K562 (cell line): Measurements from ENCODE around the gene DGAT2. TPM values are rescaled to one million over a fixed set of nuclear protein-coding genes. Genes with fewer than 3 reads are reported as not detected.

Source experiments
- ATAC-seq: fragments of 200-7000 bp; cut with Tn5 transposase; 3 replicates; pipeline ENCODE4 v1.9.1; 2020; ENCODE audit warnings: moderate library complexity
- BruUV-seq: library from RNA; stranded (reverse); fragments of 400-500 nt; replicated peaks from 2 replicates; lab custom pipeline; 2021; lab: Mats Ljungman, UMichigan
- CTCF ChIA-PET: fragments of 300-600 bp; formaldehyde crosslinking; extraction: SDS; loops from one replicate; lab custom pipeline; 2021; ENCODE audit warnings: low intra/inter-chr PET ratio; lab: Yijun Ruan, JAX
- POLR2A ChIA-PET: fragments of 300-600, 350-650 bp; sonication (Branson Sonifier 250); formaldehyde crosslinking; extraction: SDS; loops from one replicate; lab custom pipeline; 2021; ENCODE audit warnings: antibody characterized with exemption, inconsistent platforms; lab: Yijun Ruan, JAX
- DNase-seq, 4 experiments: peaks; one replicate each; pipeline versions ENCODE4 v3.0.0 to v3.0.0-alpha.2; 2011 to 2018; ENCODE audit warnings: low spot score in 3 of 4, mixed read lengths in 3 of 4; ENCODE audit errors: extremely low read depth in 1 of 4
- FAIRE-seq: peaks from 2 replicates; lab custom pipeline; 2011; peaks lifted over from hg19 to GRCh38; lab: Jason Lieb, UNC
- H2AFZ ChIP-seq: 2 replicates; pipeline ENCODE4 v1.6.0; 2011; ENCODE audit warnings: low read depth, low read length, control low read depth, inconsistent platforms
- H3K27ac ChIP-seq: fragments of 200-600 bp; 3 replicates; pipeline ENCODE4 v1.8.0; 2011; ENCODE audit warnings: low read depth, mild to moderate bottlenecking, control low read depth, inconsistent platforms, low read length, moderate library complexity, mixed read lengths; ENCODE audit errors: extremely low read depth
- H3K27me3 ChIP-seq, 2 experiments: fragments of 300-600 bp in 1 of 2; 2 replicates in 1 of 2; 3 replicates in 1 of 2; pipeline versions ENCODE4 v1.6.0 to v1.8.0; 2011; ENCODE audit warnings: inconsistent platforms in 2 of 2, low read length in 2 of 2, mild to moderate bottlenecking in 1 of 2, mixed read lengths in 1 of 2, moderate library complexity in 1 of 2; ENCODE audit not compliant: control insufficient read depth in 2 of 2, insufficient read depth in 2 of 2
- H3K36me3 ChIP-seq: fragments of 300-600 bp; 3 replicates; pipeline ENCODE4 v1.8.0; 2011; ENCODE audit warnings: mild to moderate bottlenecking, low read length, inconsistent platforms; ENCODE audit not compliant: control insufficient read depth, insufficient read depth
- H3K4me1 ChIP-seq, 2 experiments: fragments of 200-600 bp in 1 of 2; replicated peaks in 1 of 2; 2 replicates in 1 of 2; 3 replicates in 1 of 2; pipeline versions ENCODE4 v1.5.1 to v1.8.0; 2011; ENCODE audit warnings: inconsistent platforms in 2 of 2, low read length in 2 of 2, mild to moderate bottlenecking in 1 of 2, mixed read lengths in 1 of 2, moderate library complexity in 1 of 2; ENCODE audit not compliant: control insufficient read depth in 2 of 2, insufficient read depth in 2 of 2
- H3K4me2 ChIP-seq: 2 replicates; pipeline ENCODE4 v1.6.1; 2011; ENCODE audit warnings: low read length, control low read depth, inconsistent platforms, mixed read lengths; ENCODE audit not compliant: insufficient read depth
- H3K4me3 ChIP-seq: fragments of 200-600 bp; sonication (generic), shearing (Covaris generic); 2 replicates; pipeline ENCODE4 v1.5.1; 2016; ENCODE audit warnings: control low read depth, inconsistent platforms
- H3K79me2 ChIP-seq: fragments of 200-600 bp; 3 replicates; pipeline ENCODE4 v1.8.0; 2011; ENCODE audit warnings: low read length, inconsistent platforms; ENCODE audit not compliant: control insufficient read depth, insufficient read depth
- H3K9ac ChIP-seq, 2 experiments: 2 replicates each; pipeline versions ENCODE4 v1.6.0 to v1.6.1; 2011; ENCODE audit warnings: low read depth in 2 of 2, low read length in 2 of 2, control low read depth in 1 of 2, inconsistent platforms in 1 of 2, mild to moderate bottlenecking in 1 of 2, mixed read lengths in 1 of 2; ENCODE audit not compliant: insufficient read depth in 1 of 2
- H3K9me1 ChIP-seq: one replicate; pipeline ENCODE4 v1.6.0; 2011; ENCODE audit warnings: inconsistent platforms, mild to moderate bottlenecking, low read length, moderate library complexity; ENCODE audit not compliant: control insufficient read depth, insufficient read depth
- H3K9me3 ChIP-seq: replicated peaks from 2 replicates; pipeline ENCODE4 v1.5.1; 2011; ENCODE audit warnings: low read depth, low read length, inconsistent platforms; ENCODE audit not compliant: control insufficient read depth, insufficient read depth
- H4K20me1 ChIP-seq: replicated peaks from 2 replicates; pipeline ENCODE4 v1.6.1; 2011; ENCODE audit warnings: low read length, inconsistent platforms, mixed read lengths; ENCODE audit not compliant: control insufficient read depth, insufficient read depth
- CAMTA2 ChIP-seq: fragments of 250-450 bp; sonication (Bioruptor Pico); conservative IDR thresholded peaks from 2 replicates; pipeline ENCODE4 v1.5.1; 2022
- CCAR2 ChIP-seq: fragments of 200-400 bp; formaldehyde crosslinking; IDR thresholded peaks from 2 replicates; pipeline ENCODE4 v1.6.1; 2017; ENCODE audit warnings: mild to moderate bottlenecking, low read depth, low read length
- MECOM ChIP-seq: fragments of 250-450 bp; sonication (Bioruptor Pico); IDR thresholded peaks from 2 replicates; pipeline ENCODE4 v1.8.0; 2022; ENCODE audit warnings: inconsistent platforms
- MEIS2 ChIP-seq: fragments of 450-650 bp; IDR thresholded peaks from 2 replicates; pipeline ENCODE4 v1.6.1; 2014; ENCODE audit warnings: mild to moderate bottlenecking; ENCODE audit not compliant: partially characterized antibody
- ZNF695 ChIP-seq: fragments of 450-650 bp; formaldehyde crosslinking; IDR thresholded peaks from 2 replicates; pipeline ENCODE4 v1.4.0; 2020; ENCODE audit warnings: mild to moderate bottlenecking, moderate library complexity
- ZZZ3 ChIP-seq: fragments of 450-650 bp; IDR thresholded peaks from 2 replicates; pipeline ENCODE4 v1.6.1; 2016; ENCODE audit warnings: antibody characterized with exemption, mild to moderate bottlenecking, moderate library complexity
- WGBS: fragments of 100-300 bp; shearing (Covaris generic); methylation state at CpG from one replicate; pipeline ENCODE4 v1.1.6; 2016; ENCODE audit warnings: low coverage, mixed read lengths; ENCODE audit not compliant: insufficient coverage; ENCODE audit errors: missing lambda C conversion rate; 5-methylcytosine and 5-hydroxymethylcytosine counted together
- in situ Hi-C: fragments of 300-500 bp; cut with MboI; formaldehyde crosslinking; loops from 4 replicates; pipeline ENCODE4 v1.15.0; 2018; ENCODE audit warnings: inconsistent platforms, mixed read lengths
- intact Hi-C: fragments of 100-400 bp; cut with micrococcal nuclease; formaldehyde crosslinking; loops from 2 replicates; pipeline ENCODE4 v1.14.2; 2022
- polyA plus RNA-seq, 8 experiments: library from polyadenylated mRNA; depleted of rRNA in 4 of 8; stranded (reverse) in 5 of 8; unstranded in 3 of 8; fragments of >200 nt; fragmentation: Nextera tagmentation in 2 of 8; fragmentation: Illumina TruSeq in 1 of 8; extraction: Ambion mirVana in 2 of 8; extraction: Trizol in 1 of 8; gene quantifications; 2 replicates each; pipeline versions ENCODE4 v1.2.1 to v1.2.3, GENCODE V29; 2011 to 2014; ENCODE audit warnings: inconsistent platforms in 1 of 8, missing spikeins in 1 of 8
- total RNA-seq, 7 experiments: library from RNA; depleted of rRNA in 6 of 7; stranded (reverse); fragments of >200 nt in 6 of 7; fragmentation: Illumina TruSeq in 2 of 7; extraction: Trizol in 2 of 7; gene quantifications; 2 replicates each; pipeline versions ENCODE4 v1.2.1 to v1.2.3, GENCODE V29; 2011 to 2021; ENCODE audit warnings: low replicate concordance in 1 of 7
- TF ChIP-seq, protein P1 (sequence below): fragments of 200-400 bp; formaldehyde crosslinking; IDR thresholded peaks from 2 replicates; pipeline ENCODE4 v1.6.1; 2017; ENCODE audit warnings: mild to moderate bottlenecking, low read depth, low read length, moderate library complexity

DGAT2 gene
- total and polyA plus RNA-seq, 9 of the 15 experiments (the other 6 are each of a cell fraction or from before 2014, with no cell fraction given), result 0.68 to 2.8 (median 1.8) TPM

DNA sequence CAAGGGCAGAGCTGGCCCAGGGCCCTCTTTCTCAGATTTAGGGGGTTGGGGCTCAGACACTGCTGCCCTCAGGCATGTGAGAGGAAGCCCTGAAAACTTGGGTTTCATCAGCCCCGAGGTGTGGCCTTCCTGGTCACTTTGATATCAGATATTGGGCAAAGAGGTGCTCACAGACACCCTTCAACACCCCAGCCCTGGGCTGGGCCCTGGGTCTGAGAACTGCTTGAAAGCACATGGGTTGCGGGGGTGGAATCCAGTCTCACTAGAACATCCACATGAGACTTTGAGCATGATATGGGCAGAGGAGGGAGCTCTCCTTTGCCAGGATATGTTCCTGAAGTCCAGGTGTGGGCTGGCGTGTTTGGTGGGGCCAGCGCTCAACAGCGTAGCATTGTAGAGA, 10.4 kb downstream of the DGAT2 start:
- FAIRE-seq, result no peak
- H4K20me1 ChIP-seq, result no peaks in the 10 kb centered on the region
- TF ChIP-seq ZNF695 (CRISPR knock-in tag) (no peak), CAMTA2 (CRISPR knock-in tag) (no peak), CCAR2 (no peak), ZZZ3 (no peak), MEIS2 (no peak), MECOM (CRISPR knock-in tag) (no peak)
- TF ChIP-seq, protein P1, sequence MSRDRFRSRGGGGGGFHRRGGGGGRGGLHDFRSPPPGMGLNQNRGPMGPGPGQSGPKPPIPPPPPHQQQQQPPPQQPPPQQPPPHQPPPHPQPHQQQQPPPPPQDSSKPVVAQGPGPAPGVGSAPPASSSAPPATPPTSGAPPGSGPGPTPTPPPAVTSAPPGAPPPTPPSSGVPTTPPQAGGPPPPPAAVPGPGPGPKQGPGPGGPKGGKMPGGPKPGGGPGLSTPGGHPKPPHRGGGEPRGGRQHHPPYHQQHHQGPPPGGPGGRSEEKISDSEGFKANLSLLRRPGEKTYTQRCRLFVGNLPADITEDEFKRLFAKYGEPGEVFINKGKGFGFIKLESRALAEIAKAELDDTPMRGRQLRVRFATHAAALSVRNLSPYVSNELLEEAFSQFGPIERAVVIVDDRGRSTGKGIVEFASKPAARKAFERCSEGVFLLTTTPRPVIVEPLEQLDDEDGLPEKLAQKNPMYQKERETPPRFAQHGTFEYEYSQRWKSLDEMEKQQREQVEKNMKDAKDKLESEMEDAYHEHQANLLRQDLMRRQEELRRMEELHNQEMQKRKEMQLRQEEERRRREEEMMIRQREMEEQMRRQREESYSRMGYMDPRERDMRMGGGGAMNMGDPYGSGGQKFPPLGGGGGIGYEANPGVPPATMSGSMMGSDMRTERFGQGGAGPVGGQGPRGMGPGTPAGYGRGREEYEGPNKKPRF, result no peak
- TF ChIP-seq, all 486 proteins: peak for 0
- Histone ChIP-seq H3K4me3 (no peak overlapping the region), H3K36me3 (no peaks in the 10 kb centered on the region), H3K9ac (peak overlapping the region in 1 of 2 experiments; percentile 42; a peak in 1 of 4 replicates), H3K27ac (no peak overlapping the region), H3K4me1 (peaks cover 6% of the 10 kb centered on the region in 2 experiments; a peak in 3 of 5 replicates), H3K9me1 (no peaks in the 10 kb centered on the region), H3K9me3 (no peaks in the 10 kb centered on the region), H2AFZ (no peak overlapping the region), H3K4me2 (no peak overlapping the region), H3K27me3 (no peaks in the 10 kb centered on the region), H3K79me2 (no peaks in the 10 kb centered on the region)
- no TSS peak for BruUV-seq
- POLR2A ChIA-PET, result interaction anchor here (0.7 to 1.2 kb wide), 2 partner anchors 9 to 1947 kb away, joined by 3 read pairs; no protein-coding TSS in a partner anchor
- 60% methylated on average over 3 of the region's 5 CpGs for WGBS
- DNase-seq, result no peak
- intact Hi-C loops, result no loop called here
- CTCF ChIA-PET, result no interaction called here
- ATAC-seq, result no peak
- in situ Hi-C loops, result no loop called here
